GM19193 (cell line): ENCODE data around the gene DCC.

ENCODE experiments used
- POLR2A ChIP-seq: IDR thresholded peaks from 4 replicates; pipeline ENCODE4 v1.6.1; 2011; ENCODE audit not compliant: insufficient read depth, insufficient read length; ENCODE audit errors: extremely low read depth

Gene DCC

DNA sequence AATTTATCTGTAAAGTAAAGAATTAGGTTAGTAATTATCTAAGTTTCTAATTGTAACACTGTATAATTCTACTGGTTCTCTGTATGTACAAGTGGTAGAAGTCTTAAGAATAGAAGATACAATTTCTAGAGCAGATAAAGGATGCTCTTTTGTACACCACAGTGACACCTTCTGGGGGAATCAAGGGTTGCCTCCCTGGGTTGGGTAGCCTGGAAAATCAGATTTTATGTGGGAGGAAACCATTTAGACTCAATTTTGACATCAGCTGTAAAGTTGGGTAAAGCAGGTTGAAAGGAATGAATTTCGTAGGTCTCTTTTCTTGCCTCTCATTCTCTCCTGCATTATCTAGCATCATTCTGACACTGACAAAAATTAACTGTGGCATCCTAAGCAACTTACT, 354.8 kb downstream of the DCC start:
- no peak for TF ChIP-seq POLR2A

DNA sequence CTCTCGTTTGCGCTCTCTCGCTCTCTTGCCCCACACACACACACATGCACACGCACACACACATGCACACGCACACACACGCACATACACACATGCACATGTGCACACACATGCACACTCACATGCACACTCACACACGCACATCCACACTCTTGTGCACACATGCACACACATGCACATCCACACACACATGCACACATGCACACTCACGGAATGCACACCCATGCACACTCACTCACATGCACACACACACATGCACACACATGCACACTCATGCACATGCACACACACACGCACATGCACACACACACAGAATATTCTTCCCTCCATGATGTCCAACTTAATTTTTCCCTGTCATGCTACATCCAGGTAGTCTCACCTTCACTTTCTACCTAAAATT, 360.1 kb downstream of the DCC start:
- TF ChIP-seq POLR2A, result no peak

DNA sequence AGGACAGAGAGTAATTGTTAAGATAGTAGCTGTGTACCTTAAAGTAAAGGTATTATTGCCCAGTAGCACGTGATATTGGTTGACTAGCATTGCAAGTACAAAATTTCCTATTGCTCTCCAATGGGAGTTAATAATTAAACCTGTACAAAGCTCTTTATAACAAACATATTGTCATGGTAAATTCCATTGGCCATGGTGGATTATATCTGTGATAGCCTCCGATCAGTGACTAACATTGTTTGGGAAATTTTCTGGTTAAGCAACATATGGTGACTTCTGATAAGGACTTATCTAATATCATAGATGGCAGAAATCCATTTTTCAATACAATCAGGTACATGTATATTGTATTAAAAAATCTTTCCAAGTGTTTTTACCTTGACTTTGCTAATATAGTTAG, 360.8 kb downstream of the DCC start:
- no peak for TF ChIP-seq POLR2A

DNA sequence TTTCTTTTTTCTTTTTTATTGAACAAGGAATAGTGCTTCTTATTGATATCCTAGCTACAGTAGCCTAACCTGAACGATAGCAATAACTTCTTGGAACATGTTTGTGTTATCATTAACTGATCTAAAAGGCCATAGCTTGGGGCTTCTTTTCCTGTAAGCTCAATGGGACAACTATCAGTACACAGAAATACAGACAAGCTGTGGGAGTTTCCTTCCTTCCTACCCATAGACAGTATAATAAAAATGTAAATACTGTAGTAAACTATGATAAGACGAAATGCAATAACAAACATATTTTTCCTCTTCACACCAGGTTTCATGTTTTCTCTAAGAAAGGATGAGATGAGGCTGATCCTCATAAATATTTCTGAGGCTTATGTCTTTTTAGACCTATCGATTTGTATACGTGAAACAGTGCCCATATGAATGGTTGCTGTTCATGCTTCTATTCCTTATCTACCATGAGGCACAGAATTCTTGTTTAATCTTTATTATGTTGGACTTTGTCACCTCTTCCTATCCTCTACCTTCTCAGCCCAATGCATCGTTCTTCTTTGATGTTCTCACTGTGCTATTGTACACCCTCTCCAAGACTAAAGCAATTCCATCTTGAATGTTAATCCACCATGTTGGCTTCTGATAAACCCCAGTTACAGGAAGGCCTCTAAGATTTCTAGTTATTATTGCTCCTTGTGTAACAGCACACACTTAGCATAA, 361.4 kb downstream of the DCC start:
- no peak for TF ChIP-seq POLR2A

DNA sequence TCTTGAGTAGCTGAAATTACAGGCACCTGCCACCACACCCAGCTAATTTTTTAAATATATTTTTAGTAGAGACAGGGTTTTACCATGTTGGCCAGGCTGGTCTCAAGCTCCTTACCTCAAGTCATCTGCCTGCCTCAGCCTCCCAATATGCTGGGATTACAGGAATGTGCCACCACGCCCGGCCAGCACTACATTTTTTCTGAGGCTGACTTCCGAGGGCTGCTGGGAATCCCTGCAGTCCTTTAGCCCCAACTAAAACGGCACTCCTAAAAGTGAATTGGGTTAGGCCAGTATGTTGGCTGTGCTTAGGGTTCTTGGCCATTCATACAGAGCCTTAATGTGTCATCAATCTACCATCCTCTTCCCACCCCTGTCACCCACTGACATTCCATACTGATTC, 375.4 kb downstream of the DCC start:
- no peak for TF ChIP-seq POLR2A

DNA sequence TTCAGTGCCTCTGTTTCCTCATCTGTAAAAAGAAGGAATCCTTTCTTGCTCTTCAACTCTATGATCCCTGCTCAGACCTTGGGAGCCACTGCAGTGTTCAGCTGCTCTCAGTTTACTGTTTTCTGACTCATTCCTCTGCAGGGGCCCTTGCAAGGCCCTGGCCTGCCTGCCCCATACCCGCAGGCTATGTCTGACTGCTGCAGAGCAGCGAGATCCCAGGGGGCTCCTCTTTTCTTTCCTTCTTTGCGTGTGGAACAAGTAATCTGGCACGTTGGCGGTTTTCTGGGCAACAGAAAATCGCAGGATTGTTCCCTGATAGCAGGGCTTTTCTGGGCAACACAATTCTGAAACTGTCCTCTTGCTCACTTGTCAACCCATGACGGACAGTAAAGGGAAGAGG, 376.0 kb downstream of the DCC start:
- TF ChIP-seq POLR2A, result no peak

DNA sequence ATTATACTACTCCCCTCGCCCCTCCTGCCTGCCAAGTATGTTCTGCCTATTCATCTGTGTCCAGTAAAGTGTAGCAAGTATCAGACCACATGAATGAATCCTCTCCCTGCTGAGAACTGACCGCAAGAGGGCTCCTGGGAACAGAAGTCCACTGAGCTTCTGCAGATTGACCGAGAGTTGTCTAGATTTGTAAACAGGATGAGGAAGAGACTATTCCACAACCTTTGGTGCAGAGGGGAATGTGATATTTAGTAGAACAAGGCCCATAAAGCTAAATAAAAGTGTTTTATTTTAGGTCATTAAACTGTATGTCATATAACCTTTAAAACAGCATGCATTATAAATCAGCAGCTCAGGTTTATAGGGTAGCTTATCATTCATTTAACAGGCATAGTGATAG, 377.0 kb downstream of the DCC start:
- TF ChIP-seq POLR2A, result no peak

DNA sequence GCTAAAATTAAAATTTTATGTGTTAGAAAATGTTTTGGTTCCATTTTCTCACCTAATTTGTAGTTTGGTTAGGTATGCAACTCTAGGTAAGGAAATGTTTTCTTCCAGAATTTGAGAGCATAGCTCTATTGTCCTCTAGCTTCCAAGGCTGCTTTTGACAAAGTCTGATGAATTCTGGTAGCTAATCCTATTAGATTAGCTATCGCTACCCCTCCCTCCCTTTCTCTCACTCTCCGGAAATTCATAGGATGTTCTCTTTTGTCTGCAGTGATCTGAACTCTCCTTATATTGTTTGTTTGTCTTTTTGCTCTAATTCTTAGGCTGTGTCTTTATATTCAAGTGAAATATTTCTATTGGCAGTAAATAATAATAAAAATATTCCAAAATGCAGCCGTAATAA, 382.9 kb downstream of the DCC start:
- TF ChIP-seq POLR2A, result no peak

DNA sequence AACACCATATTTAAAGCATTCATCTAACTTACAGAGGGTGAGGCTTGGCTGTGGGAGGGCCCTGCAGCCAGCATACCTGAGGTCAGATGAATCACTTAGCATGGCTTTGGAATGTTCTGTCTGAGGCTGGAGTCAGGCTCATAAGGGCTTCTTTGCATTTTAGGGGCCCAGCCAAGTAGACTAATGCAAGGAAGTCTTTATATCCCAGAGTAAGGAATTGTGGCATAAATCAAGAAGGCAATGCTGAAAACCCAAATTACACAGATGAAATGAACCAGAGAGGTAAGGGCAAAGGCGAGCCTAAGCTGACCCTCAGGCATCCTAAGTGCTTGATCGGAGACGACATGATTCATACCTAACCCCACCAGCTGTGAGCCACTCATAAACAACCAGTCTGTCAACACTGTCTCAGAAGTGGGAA, 383.6 kb downstream of the DCC start:
- no peak for TF ChIP-seq POLR2A

DNA sequence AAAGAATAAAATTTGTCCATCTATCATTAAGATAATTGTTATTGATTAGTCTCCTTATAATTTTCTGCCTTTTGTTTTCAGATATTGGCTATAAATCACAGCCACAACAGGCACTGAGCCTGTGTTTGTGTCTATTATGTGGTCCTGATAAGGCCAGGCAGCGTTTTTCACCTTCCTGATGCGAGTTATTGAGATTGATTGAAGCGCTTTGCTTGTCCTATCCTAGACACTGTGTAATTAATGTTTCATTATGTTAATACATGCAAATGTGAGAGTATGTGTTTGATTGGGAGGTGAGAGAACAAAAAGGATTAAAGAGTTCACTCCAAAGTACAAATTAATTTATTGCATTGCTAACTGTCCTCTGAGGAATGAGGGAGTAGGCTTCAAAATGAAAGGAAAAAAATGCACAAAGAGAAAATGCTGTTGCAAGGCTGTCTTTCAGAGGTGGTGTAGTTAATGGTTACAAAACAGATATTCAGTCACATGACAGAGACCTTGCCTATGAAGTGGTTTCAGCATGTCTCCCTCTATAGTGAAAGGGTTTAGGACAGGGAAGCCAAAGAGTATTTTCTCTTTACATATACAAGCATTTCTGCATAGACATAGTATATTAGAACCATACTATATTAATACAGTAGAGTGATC, 391.1 kb downstream of the DCC start:
- no peak for TF ChIP-seq POLR2A

DNA sequence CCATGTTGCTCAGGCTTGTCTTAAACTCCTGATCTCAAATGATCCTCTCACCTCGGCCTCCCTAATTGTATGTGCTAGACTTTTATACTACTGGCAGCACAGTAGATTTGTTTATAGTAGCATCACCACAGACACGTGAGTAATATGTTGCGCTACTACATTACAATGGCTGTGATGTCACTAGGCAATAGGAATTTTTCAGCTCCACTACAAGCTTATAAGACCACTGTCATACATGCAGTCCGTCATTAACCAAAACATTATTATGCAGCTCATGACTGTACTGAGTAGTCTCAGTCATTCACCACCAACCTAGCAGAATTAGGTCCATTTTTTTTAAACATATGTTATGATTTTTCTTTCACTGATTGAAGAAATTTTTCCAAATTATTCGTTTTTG, 398.9 kb downstream of the DCC start:
- no peak for TF ChIP-seq POLR2A

DNA sequence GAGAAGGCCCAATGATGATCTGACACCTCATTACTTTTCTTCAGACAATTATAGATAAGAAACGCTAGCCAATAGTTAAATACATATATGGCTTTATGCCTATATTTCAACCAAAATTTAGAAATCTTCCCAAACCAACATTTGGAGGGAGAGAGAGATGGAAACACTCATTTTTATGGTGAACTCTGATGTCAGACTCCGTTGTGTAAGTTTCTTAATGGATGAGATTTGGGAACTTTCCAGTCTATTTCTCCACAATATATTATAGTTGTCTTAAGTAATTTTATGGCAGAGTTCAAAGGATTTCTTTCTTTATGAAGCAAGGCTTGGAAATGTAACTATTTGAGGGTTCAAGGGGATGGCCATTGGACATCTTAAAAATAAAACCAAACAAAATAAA, 407.0 kb downstream of the DCC start:
- TF ChIP-seq POLR2A, result no peak

DNA sequence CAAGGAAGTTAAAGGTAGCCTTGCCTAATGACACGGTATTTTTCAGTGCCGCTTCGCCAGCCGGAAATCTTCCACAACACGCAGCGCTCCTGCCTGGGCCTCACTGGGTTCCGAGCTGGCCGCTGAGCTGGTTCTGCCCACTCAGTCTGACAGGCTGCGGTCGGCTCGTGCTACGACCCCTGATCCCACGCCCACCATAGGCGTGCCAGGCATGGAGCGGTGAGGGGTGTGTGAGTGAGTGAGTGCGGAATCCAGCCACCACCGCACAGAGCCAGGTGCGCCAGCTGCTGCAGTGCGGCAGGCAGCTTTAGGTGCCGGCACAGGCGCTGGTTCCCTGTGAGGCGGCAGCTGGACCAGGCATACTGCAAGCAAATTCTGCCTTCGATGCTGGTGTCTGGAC, 407.9 kb downstream of the DCC start:
- TF ChIP-seq POLR2A, result no peak

DNA sequence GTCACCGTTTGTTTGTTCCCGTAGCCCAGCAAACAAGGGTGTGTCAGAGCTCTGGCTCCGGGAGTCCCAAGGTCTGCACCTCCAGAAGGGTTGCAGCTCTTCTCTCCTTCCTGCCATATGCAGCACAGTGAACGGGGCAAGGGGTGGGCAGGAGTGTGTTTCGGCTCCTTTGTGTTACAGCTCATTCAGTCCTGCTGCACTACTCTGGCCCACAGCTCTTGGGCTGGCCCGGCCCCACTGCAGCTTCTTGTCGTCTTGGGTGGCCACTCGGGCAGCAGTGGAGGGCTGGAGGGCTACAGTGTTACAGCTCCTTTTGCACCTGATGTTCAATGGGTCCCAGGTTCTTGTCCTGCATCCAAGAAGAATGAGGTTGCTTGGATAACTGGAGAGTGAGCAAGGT, 408.3 kb downstream of the DCC start:
- no peak for TF ChIP-seq POLR2A

DNA sequence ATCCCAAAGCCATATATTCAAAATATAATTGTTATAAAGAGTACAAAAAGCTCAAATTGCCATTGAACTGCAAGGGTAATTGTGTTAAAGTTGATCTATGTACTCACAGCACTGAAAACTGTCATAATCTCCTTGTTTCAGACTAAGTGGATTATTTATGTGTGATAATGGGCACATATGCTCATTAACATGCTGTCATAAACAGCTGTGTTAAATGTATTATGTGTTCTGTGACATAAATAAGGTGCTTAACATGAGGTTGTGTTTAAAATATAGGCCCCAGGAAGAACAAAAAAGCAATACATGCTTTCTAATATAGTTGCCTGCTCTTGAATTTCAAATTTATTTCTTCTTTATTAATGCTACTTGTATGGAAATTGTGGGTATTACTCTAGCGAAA, 409.5 kb downstream of the DCC start:
- no peak for TF ChIP-seq POLR2A

DNA sequence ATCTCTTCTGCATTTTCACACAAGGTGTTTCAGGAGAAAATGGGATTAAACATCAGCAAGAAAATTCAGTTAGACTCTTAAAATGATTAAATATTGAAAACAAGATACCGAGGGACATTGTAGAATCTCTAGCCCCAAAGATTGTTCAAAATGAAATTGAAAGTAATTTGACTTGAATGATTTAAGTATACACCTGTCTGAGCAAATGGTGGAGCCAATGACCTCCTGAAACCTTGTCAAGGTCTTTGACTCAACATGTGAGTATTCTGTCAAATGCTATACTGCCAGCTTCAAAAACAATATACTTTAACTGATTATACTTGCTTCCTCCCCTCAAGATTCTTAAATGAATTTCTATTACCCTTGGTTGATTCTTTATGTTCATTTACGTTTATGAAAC, 411.0 kb downstream of the DCC start:
- TF ChIP-seq POLR2A, result no peak

DNA sequence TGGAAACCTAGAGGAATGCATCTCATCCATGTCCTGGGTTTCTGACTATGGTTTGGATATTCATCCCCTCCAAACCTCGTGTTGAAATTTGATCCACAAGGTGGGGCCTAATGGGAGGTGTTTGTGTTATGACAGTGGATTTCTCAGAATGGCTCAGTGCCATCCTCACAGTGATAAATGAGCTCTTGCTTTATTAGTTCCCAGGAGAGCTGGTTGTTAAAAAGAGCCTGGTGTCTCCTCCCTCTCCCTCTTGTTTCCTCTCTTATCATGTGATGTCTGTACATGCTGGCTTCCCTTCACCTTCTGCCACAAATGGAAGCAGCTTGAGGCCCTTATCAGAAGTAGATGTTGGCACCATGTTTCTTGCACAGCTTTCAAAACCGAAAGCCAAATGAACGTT, 424.3 kb downstream of the DCC start:
- no peak for TF ChIP-seq POLR2A

DNA sequence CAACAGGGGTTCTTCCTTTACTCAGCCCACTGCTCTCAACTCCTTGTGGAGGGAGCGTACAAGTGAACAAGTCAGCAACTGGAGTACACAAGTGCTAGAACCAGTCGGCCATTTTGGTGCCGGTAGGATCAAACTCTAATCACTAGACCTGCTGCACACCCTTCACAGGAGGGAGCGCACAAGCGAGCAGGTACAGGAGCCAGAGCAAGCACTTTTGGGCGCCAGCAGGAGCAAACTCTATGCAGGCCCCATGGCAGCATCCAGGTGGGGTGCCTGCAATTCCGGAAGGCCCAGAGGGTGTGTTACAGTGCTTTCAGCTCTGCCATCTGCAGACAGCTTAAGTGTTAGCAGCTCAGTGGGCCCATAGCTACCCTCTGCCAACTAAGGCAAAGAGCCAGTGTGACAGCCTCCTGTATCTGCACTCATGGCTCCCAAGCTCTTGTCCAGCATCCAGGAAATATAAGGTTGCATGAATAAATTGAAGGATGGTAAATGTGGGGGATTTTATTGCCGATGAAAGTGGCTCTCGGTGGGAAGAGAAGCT, 426.1 kb downstream of the DCC start:
- no peak for TF ChIP-seq POLR2A

DNA sequence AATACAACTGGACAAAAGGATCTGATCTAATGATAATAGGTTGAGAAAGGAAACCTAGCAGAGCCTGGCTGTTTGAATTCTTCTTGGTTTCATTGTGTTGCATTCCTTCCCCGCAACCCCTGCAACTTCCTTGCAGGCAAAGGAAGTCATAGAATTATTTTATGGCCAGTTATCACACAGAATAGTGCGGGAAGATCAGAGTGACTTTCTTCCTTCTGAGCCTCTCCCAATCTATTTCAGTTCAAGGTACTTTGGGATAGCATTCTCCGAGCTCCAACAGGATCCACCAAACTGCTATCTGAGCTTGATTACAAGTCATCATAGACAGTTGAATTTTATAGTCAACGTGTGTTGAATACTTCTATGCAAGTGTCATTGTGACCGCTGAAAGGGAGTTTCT, 441.1 kb downstream of the DCC start:
- TF ChIP-seq POLR2A, result no peak
